CD4-positive, alpha-beta T cell treated with Interferon gamma for 1 hour (primary cell): ENCODE data around the gene RANGRF.

ENCODE experiments used
- DNase-seq: peaks from one replicate; pipeline ENCODE4 v3.0.0-alpha.2; 2020

RANGRF gene

GRCh38 chr17:8315764-8316217, 27.3 kb downstream of the RANGRF start:
- DNase-seq: no peak

DNA sequence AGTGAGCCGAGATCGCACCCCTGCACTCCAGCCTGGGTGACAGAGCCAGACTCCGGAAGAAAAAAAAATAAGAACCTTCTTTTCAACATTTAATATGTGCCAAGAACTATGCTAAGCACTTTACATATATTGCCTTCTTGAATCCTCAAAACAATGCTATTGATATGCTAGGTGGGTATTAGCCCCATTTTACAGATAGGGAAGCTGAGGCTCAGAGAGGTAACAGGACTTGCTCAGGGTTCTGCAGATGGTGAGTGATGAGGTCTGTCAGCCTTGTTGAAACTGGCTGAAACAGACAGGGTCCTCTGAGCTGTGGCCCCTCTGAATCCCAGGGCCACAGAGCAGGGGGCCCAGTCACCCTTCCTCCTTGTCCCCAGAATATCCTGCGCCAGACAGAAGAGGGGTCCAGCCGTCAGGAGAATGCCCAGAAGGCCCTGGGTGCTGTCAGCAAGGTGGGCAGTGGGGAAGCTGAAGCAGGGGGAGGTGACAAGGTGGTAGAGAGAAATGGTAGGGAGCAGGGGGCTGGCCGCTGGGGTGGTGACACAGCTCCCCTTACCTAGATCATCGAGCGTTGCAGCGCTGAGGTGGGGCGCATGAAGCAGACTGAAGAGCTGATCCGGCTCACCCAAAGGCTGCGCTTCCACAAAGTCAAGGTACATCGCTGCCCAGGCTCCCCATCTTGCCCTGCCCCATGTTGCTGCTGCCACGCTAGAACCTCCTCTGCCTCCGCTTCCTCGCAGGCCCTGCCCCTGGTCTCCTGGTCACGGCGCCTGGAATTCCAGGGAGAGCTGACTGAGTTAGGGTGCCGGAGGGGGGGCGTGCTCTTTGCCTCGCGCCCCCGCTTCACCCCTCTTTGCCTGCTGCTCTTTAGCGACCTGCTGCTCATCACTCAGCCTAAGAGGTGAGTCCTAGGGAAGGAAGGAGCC, 29.8 kb downstream of the RANGRF start:
- no peak for DNase-seq

DNA sequence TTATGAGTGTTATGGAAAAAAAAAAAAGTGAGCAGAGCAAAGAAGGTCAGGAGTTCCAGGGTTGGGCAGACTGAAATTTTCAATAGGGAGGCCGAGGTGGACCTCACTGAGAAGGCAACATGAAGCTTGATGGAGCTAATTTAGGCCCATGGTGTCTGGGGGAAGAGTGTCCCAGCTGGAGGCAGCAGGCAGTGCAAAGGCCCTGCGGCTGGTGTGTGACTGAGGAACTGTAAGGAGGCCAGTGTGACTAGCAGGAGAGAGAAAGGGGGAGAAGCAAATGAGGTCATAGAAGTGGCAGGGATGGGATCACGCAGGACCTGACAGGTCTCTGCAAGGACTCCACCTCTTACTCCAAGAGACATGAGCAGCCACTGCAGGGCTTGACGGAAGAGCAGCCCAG, 31.8 kb downstream of the RANGRF start:
- no peak for DNase-seq

DNA sequence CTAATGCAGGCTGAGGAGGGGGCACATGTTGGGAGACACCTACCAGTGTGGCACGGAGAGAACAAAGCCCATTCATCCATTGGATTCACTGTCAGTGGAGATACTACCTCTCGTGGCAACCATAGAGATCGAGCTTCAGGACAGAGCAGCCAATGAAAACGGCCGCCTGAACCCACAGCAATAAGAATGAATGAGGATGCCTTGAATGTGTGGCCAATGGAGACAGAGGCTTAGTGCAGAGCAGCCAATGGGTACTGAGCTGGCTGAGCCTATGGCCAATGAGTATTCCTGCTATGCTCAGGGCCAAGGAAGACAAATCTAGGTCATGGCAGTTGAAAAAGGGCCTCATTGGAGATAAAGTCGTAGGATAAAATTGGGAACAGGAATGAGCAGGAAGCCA, 32.5 kb downstream of the RANGRF start:
- no peak for DNase-seq

DNA sequence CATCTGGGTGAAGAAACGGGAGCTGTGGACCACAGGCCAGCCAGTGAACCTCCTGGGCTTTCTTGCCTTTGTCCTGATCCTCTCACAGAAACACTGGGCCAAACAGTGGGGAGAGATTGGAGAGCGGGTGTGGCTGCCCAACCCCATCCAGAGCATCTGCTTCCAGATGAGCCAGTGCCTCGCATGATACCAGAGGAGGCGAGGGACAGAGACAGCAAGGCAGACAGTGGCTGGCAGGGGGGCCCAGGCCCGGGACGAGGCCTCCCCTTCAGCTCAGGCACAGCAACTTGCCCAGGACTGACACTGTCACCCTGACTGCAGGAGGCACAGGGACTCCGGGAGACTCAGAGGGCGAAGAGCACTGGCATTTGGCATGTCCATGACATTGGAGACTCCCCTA, 33.6 kb downstream of the RANGRF start:
- DNase-seq: no peak

GRCh38 chr17:8324132-8324531, 35.7 kb downstream of the RANGRF start:
- DNase-seq: no peak

DNA sequence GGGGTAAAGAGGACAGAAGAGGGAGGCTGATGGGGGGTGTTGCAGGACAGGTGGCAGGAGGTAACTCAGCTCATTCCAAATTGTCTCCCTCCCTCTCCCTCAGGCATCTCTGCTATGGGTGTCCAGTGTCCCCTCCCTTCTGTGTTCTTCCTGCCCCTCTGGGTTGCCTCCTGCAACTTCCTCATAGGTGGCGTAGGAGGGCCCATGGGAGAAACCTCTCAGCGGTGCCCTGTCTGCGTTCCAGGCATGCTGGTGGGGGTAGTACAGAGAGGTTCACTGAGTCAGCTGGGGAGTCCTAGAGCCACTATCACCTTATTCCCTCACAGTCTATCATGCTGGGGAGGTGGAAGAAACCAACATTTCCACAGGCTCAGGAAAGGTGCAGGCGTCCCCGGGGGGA, 36.5 kb downstream of the RANGRF start:
- DNase-seq: no peak

DNA sequence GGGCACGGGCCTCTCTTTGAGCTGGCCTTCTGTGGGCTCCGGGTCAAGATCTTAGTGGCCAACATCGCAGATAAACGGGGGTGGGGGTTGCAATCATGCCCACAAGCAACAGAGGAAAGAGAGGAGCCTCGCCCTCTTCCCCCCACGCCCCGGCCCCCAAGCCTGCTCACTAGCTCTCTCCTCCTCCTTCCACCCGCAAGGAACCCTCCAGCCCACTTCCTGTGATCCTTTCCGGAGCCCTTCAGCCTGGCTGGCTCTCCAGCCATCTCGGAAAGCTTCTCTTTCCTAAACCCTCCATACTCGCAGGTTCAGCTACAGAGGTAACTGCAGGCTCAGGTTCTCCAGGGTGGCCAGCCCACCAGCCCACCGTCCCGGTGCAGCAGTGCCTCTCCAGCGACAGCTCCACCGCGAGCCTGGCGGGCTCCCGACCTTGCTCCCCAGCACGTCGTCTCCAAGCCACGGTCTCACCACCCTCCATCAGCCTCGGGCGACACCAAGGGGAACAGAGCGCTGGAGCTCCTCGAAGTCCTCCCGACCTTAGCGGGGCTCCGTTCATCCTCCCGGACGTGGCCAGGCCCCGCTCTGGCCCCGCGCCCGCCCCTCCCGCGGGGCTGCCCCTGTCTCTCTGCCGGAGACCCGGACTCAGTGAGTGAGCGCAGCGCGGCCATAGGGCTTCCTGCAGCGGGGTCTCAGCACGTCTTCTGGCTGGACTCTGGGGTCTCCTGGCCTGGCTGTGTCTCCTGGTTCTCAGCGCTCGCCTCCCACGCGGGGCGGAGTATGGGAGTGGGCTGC, 38.2 kb downstream of the RANGRF start:
- DNase-seq: no peak

GRCh38 chr17:8327303-8327649, 38.8 kb downstream of the RANGRF start:
- no peak for DNase-seq

GRCh38 chr17:8332128-8332527, 43.7 kb downstream of the RANGRF start:
- DNase-seq: no peak

- no peak for DNase-seq
Measured at GRCh38 chr17:8332688-8333087, 44.2 kb downstream of the RANGRF start.

- no peak for DNase-seq
Measured at GRCh38 chr17:8333281-8333680, 44.8 kb downstream of the RANGRF start.

DNA sequence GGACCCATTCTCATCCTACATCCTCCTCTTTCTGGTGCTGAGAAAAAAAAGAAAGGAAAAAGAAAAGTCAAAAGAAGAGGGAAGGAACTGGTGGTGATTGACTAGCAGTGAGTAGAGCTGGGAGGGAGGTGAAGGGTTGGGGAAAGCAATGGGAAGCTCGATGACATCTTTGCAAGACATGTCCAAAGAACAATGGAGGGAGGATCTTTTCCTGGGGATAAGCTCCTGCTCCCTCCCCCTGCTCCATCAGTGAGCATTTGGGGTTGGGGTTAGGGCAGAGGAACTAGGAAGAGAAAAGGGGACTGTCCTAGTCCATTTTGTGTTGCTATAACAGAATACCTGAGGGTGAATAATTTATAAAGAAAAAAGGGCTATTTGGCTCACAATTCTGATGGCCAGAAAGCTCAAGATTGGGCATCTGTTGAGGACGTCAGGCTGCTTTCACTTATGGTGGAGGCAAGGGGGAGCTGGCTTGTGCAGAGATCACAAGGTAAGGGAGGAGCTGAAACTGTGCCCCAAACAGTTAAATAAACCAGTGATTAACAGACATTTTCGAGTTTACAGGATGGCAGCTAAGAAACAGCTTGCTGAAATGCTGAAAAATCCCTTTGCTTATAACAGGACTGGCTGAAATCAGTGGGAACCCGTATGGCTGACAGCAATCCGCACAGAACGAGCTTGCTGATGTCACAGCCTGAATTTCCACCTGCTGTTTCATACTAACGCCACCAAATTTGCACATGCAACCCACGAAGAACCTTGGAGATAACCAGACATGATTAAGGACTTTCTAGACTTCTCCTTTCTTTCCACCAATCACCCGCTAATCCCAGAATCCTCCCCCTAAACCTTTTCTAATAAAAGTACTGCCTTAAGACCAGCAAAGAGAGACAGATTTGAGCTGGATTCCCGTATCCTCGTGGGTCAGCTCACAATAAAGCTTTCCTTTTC, 49.6 kb downstream of the RANGRF start:
- no peak for DNase-seq

DNA sequence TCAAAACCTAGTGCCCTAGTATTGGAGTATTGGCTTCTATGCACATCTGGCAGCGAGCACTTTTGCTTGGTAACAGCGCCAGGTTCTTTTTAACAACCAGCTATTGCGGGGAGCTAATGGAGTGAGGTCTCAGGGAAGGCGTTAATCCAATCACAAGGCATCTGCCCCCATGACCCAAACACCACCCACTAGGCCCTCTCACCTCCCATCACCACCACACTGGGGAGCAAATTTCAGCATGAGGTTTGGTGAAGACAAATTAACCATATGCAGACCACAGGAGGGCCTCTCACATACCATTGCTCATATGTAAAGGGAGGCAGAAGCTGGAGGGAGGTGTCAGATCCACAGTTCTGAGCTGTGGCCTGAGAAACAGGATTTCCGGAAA, 50.3 kb downstream of the RANGRF start:
- DNase-seq: no peak

GRCh38 chr17:8339540-8339939, 51.1 kb downstream of the RANGRF start, which contains the start of gene ODF4:
TSS of gene ODF4 (plus strand) at chr17:8339840. CDS start at chr17:8340052, 212 bp downstream.
- no peak for DNase-seq
